ENCODE results near the gene FOXN4.

- TF ChIP-seq CTCF (IDR thresholded peaks at IDR 0.05 in 2 of 3, conservative IDR thresholded peaks at IDR 0.05 in 1 of 3; ENCODE audit: borderline replicate concordance in 1 of 3, insufficient read depth in 1 of 3, low read depth in 2 of 3, low read length in 2 of 3): no peak
- no peak for TF ChIP-seq REST (IDR thresholded peaks at IDR 0.05; ENCODE audit: low read depth)
- no peak for TF ChIP-seq SIN3A (IDR thresholded peaks at IDR 0.05; ENCODE audit: low read depth)
- no peak for TF ChIP-seq EZH2phosphoT487 (IDR thresholded peaks at IDR 0.05; ENCODE audit: borderline replicate concordance)
- TF ChIP-seq CEBPB (IDR thresholded peaks at IDR 0.05; ENCODE audit: low read depth): no peak
- TF ChIP-seq MAX (IDR thresholded peaks at IDR 0.05): no peak
Measured at GRCh38 chr12:109293106-109293505, 16.0 kb downstream of the FOXN4 start.

All from HCT116 (cell line).